ENCODE measurements around the gene SGIP1. TPM values are rescaled to one million over a fixed set of nuclear protein-coding genes. Genes with fewer than 3 reads are reported as not detected.

Gene SGIP1
- total RNA-seq, 1 experiment from 2014 or later = not detected

- H3K27ac Mint-ChIP-seq (ENCODE audit: unreplicated experiment) = no peak overlapping the region
- H3K27me3 Mint-ChIP-seq (ENCODE audit: unreplicated experiment) = peaks cover 25% of the 10 kb centered on the region
These were observed 72.6 kb downstream of the SGIP1 start for GRCh38 chr1:66606362-66607065.

DNA sequence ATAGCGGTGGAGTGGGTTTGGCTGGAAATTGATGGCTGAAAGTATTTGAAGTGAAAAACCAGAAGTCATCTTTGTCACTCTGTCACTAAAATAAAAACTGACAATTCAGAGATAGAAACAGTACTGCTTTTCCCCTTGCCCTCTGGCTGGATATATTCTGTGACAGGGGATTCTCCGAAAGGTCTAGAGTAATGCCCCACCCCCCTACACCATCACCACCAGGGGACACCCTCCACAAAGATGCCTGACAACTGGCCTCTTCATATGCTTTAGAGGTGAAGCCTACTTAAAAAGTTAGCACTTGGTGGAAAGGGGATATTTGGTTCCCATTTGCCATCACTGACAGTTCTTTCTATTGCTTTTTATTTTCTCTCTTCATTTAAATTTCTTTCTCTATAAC is 73.5 kb downstream of the SGIP1 start:
- H3K27me3 Mint-ChIP-seq (ENCODE audit: unreplicated experiment) = peaks cover 32% of the 10 kb centered on the region
- H3K4me3 Mint-ChIP-seq (ENCODE audit: low read depth, unreplicated experiment) = no peak overlapping the region
- intact Hi-C loops (cut with micrococcal nuclease; ENCODE audit: unreplicated experiment) = no loop called here
- no TSS peak for BruUV-seq (replicated peaks)
- H3K4me1 Mint-ChIP-seq (ENCODE audit: low read depth, unreplicated experiment) = no peaks in the 10 kb centered on the region
- H3K9me3 Mint-ChIP-seq (ENCODE audit: low read depth, unreplicated experiment) = no peaks in the 10 kb centered on the region
- no peak overlapping the region for H3K27ac Mint-ChIP-seq (ENCODE audit: unreplicated experiment)
- TF ChIP-seq, protein P1, sequence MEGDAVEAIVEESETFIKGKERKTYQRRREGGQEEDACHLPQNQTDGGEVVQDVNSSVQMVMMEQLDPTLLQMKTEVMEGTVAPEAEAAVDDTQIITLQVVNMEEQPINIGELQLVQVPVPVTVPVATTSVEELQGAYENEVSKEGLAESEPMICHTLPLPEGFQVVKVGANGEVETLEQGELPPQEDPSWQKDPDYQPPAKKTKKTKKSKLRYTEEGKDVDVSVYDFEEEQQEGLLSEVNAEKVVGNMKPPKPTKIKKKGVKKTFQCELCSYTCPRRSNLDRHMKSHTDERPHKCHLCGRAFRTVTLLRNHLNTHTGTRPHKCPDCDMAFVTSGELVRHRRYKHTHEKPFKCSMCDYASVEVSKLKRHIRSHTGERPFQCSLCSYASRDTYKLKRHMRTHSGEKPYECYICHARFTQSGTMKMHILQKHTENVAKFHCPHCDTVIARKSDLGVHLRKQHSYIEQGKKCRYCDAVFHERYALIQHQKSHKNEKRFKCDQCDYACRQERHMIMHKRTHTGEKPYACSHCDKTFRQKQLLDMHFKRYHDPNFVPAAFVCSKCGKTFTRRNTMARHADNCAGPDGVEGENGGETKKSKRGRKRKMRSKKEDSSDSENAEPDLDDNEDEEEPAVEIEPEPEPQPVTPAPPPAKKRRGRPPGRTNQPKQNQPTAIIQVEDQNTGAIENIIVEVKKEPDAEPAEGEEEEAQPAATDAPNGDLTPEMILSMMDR (IDR thresholded peaks at IDR 0.05; ENCODE audit: unreplicated experiment) = no peak
- no peaks in the 10 kb centered on the region for H3K36me3 Mint-ChIP-seq (ENCODE audit: insufficient read depth, unreplicated experiment)
- DNase-seq = no peak
- CTCF ChIA-PET = no interaction called here

More at GRCh38 chr1:66606362-66607065, 72.6 kb downstream of the SGIP1 start:
- CTCF ChIA-PET = no interaction called here
- H3K4me3 Mint-ChIP-seq (ENCODE audit: low read depth, unreplicated experiment) = no peak overlapping the region
- BruUV-seq (replicated peaks) = no TSS peak
- intact Hi-C loops (cut with micrococcal nuclease; ENCODE audit: unreplicated experiment) = no loop called here
- no peak for DNase-seq
- TF ChIP-seq, protein P1 (IDR thresholded peaks at IDR 0.05; ENCODE audit: unreplicated experiment) = no peak
- H3K36me3 Mint-ChIP-seq (ENCODE audit: insufficient read depth, unreplicated experiment) = no peaks in the 10 kb centered on the region
- no peaks in the 10 kb centered on the region for H3K4me1 Mint-ChIP-seq (ENCODE audit: low read depth, unreplicated experiment)
- no peaks in the 10 kb centered on the region for H3K9me3 Mint-ChIP-seq (ENCODE audit: low read depth, unreplicated experiment)

- no peaks in the 10 kb centered on the region for H3K4me1 Mint-ChIP-seq (ENCODE audit: low read depth, unreplicated experiment)
- no peak overlapping the region for H3K27ac Mint-ChIP-seq (ENCODE audit: unreplicated experiment)
- no peak overlapping the region for H3K4me3 Mint-ChIP-seq (ENCODE audit: low read depth, unreplicated experiment)
- BruUV-seq (replicated peaks) = no TSS peak
- H3K9me3 Mint-ChIP-seq (ENCODE audit: low read depth, unreplicated experiment) = no peaks in the 10 kb centered on the region
- CTCF ChIA-PET = no interaction called here
- DNase-seq = no peak
- intact Hi-C loops (cut with micrococcal nuclease; ENCODE audit: unreplicated experiment) = no loop called here
- peaks cover 30% of the 10 kb centered on the region for H3K27me3 Mint-ChIP-seq (ENCODE audit: unreplicated experiment)
- TF ChIP-seq, protein P1 (IDR thresholded peaks at IDR 0.05; ENCODE audit: unreplicated experiment) = no peak
- H3K36me3 Mint-ChIP-seq (ENCODE audit: insufficient read depth, unreplicated experiment) = no peaks in the 10 kb centered on the region
These were observed 79.2 kb downstream of the SGIP1 start for GRCh38 chr1:66613187-66613586.

DNA sequence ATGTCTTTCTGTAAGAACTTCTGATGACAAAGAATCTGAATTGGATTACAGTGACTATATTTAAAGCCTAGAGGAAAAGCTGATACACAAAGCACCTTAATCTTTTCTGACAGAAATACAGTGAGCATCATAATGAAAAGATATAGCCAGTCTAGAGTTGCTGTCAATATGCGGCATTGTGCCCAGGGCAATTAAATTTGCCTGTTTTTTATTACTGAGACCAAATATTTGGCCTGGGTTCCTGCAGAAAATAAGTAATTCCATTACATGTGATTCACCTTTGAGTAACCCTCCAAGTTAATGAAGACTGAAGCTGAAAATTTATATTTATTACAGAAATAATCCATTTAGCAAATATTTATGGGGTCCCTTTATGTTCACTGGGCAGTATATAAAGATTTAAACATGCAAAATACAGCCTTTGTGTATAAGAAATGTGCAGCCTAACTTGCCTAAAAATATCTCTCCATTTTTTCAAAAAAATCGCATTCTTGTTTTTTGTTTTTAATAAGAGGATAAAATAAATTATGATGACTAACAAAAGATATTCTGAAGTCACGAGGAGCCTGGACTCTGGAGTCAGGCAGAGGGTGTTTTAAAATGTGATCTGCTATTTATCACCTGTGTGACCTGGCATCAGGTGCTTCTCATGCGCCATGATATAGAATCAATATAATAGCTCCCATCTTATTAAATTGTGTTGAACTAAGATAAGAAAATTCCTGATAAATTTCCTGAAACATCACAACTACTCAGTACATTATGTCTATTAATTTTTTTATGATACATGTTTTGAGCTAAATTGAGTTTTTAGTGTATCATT is 83.6 kb downstream of the SGIP1 start:
- Mint-ChIP-seq H3K36me3 (ENCODE audit: insufficient read depth, unreplicated experiment) (no peaks in the 10 kb centered on the region), H3K27ac (ENCODE audit: unreplicated experiment) (no peak overlapping the region), H3K4me1 (ENCODE audit: low read depth, unreplicated experiment) (no peaks in the 10 kb centered on the region), H3K4me3 (ENCODE audit: low read depth, unreplicated experiment) (no peak overlapping the region), H3K27me3 (ENCODE audit: unreplicated experiment) (no peaks in the 10 kb centered on the region), H3K9me3 (ENCODE audit: low read depth, unreplicated experiment) (no peaks in the 10 kb centered on the region)
- no TSS peak for BruUV-seq (replicated peaks)
- intact Hi-C loops (cut with micrococcal nuclease; ENCODE audit: unreplicated experiment) = no loop called here
- DNase-seq = no peak
- CTCF ChIA-PET = no interaction called here
- TF ChIP-seq, protein P1 (IDR thresholded peaks at IDR 0.05; ENCODE audit: unreplicated experiment) = no peak
